ENCODE measurements around the gene L3MBTL2.

The L3MBTL2 gene

DNA sequence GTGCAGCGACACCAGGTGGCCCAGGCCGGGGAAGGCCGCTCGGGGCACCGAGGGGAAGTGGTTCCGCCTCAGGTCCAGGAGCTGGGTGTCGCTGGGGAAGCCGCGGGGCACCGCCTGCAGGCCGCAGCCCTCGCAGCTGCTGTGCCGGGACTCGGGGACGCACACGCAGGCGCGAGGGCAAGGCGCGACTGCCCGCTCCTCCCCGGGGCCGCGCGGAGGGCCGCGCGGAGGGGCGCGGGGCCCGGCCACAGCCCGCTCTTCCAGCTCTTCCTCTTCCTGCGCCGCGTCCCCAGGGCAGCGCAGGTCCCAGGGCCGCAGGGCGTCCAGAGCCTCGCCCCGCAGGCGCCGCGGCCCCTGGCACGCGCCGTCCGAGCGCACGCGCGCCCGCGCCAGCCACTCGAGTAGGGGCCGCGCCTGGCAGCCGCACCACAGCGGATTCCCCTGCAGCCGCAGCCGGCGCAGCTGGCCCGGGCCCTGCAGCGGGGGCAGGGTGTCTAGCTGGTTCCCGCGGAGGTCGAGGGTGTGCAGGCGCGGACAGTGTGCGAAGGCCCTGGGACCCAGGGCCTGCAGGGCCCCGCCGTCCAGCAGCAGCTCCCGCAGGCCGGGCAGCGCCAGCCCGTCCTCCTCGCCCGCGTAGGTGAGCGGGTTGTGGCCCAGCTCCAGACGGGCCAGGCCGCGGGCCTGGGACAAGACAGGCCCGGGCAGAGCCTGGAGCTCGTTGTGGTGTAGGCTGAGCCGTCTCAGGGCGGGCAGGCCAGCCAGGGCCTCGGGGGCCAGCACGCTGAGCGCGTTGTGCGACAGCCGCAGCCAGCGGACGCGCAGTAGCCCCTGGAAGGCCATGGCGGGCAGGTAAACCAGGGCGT lies 32.8 kb downstream of the L3MBTL2 start:
- ChIA-PET CTCF (no interaction called here), POLR2A (interaction anchor here (0.7 kb wide), 1 partner anchor 28 kb away, joined by 3 read pairs; no protein-coding TSS in a partner anchor)
- TF ChIP-seq ELF4 (IDR thresholded peaks at IDR 0.05) (no peak), BHLHE40 (IDR thresholded peaks at IDR 0.05; ENCODE audit: borderline replicate concordance) (no peak), ZNF384 (IDR thresholded peaks at IDR 0.05) (no peak), L3MBTL2 (conservative IDR thresholded peaks at IDR 0.05) (no peak), LEF1 (IDR thresholded peaks at IDR 0.05; ENCODE audit: borderline replicate concordance) (no peak), FOXM1 (IDR thresholded peaks at IDR 0.05; ENCODE audit: borderline replicate concordance) (no peak), TARDBP (IDR thresholded peaks at IDR 0.05) (no peak), HDGF (IDR thresholded peaks at IDR 0.05; ENCODE audit: borderline replicate concordance) (no peak), FOXA1 (IDR thresholded peaks at IDR 0.05) (no peak), ARNT (IDR thresholded peaks at IDR 0.05) (no peak), SP1 (IDR thresholded peaks at IDR 0.05) (no peak), FOXK2 (IDR thresholded peaks at IDR 0.05) (no peak)
- TF ChIP-seq, protein P1, sequence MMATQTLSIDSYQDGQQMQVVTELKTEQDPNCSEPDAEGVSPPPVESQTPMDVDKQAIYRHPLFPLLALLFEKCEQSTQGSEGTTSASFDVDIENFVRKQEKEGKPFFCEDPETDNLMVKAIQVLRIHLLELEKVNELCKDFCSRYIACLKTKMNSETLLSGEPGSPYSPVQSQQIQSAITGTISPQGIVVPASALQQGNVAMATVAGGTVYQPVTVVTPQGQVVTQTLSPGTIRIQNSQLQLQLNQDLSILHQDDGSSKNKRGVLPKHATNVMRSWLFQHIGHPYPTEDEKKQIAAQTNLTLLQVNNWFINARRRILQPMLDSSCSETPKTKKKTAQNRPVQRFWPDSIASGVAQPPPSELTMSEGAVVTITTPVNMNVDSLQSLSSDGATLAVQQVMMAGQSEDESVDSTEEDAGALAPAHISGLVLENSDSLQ (IDR thresholded peaks at IDR 0.05), result no peak
- no peak for DNase-seq (ENCODE audit: extremely low spot score)

DNA sequence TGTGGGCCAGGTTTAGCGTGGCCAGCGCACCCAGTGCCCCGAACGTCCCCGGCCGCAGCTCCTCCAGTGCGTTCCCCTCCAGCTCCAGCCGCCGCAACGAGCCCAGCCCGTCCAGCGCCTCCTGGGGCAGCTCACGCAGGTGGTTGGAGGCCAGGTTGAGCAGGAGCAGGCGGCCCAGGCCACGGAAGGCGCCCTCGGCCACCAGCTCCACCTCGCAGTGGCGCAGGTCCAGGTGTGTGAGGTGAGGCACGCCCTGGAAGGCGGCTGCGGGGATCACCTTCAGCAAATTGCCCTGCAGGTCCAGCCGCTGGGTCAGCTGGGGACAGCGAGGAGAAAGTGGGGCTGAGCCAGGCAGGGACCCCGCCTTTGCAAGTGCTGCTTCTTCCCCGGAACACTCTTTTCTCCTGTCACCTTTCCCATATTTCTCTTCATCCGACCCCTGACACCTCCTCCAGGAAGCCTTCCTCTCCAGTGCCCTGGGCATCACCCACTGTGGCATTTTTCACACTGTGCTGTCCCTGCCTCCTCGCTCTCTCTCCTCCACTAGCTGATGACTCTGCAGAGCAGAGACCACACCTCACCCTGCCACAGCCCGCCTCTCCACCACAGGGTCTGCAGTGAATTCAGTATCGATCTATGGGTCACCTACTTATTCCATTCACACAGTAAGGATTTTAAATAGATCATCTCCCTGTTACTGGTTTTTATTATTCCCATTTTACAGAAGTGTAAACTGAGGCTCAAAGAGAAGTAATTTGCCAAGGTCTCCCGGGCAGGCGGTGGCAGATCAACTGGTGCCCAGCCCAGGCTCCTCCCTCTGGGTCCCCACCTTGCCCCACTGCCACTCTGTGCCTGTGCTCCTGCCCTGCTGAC lies 33.7 kb downstream of the L3MBTL2 start:
- no peak for DNase-seq (ENCODE audit: extremely low spot score)
- POLR2A ChIA-PET, result interaction anchor here (0.7 kb wide), 1 partner anchor 29 kb away, joined by 3 read pairs; no protein-coding TSS in a partner anchor
- TF ChIP-seq BHLHE40 (IDR thresholded peaks at IDR 0.05; ENCODE audit: borderline replicate concordance) (no peak), FOXA1 (IDR thresholded peaks at IDR 0.05) (no peak), ZNF384 (IDR thresholded peaks at IDR 0.05) (no peak), L3MBTL2 (conservative IDR thresholded peaks at IDR 0.05) (no peak), SP1 (IDR thresholded peaks at IDR 0.05) (no peak), FOXK2 (IDR thresholded peaks at IDR 0.05) (no peak), TARDBP (IDR thresholded peaks at IDR 0.05) (no peak), SUZ12 (IDR thresholded peaks at IDR 0.05) (no peak), CTBP1 (IDR thresholded peaks at IDR 0.05; ENCODE audit: borderline replicate concordance) (no peak), FOXM1 (IDR thresholded peaks at IDR 0.05; ENCODE audit: borderline replicate concordance) (no peak), NFRKB (IDR thresholded peaks at IDR 0.05) (no peak), ELF4 (IDR thresholded peaks at IDR 0.05) (no peak), LEF1 (IDR thresholded peaks at IDR 0.05; ENCODE audit: borderline replicate concordance) (no peak), ARNT (IDR thresholded peaks at IDR 0.05) (no peak), HDGF (IDR thresholded peaks at IDR 0.05; ENCODE audit: borderline replicate concordance) (no peak)
- TF ChIP-seq, protein P1 (IDR thresholded peaks at IDR 0.05), result no peak
- CTCF ChIA-PET, result no interaction called here

DNA sequence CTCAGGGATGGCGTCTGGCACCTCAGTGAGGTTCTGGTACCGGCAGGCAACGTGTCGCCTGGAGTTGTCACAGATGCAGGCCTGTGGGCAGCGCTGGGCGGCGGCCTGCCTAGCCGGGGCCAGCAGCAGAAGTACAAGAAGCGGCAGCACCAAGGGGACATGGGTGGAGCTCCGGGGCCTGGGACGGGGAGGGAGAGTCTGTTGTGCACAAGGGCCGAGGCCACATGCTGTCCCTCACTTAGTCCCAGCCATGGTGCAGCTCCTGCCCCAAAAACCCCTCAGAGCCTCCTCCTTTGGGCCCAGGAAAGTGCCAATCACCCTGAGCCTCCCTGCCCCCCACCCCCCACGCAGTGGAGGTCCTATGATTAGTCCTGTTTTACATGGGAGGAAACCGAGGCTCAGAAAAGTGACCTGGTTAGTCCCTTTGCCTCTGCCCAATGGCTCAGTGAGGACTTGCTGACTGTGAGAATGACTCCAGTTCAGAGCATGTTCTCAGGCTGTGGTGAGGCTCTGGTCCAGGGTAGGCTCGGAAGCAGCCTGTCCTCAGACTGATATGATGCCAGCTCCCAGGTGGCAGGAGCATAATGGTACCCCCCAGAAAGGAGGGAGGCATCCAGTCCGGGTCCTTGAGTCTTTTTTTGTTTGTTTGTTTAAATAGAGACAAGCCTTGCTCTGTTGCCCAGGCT lies 34.5 kb downstream of the L3MBTL2 start:
- ChIA-PET POLR2A (no interaction called here), CTCF (no interaction called here)
- no peak for DNase-seq (ENCODE audit: extremely low spot score)
- no peak for TF ChIP-seq LEF1 (IDR thresholded peaks at IDR 0.05; ENCODE audit: borderline replicate concordance)
- TF ChIP-seq CTBP1 (IDR thresholded peaks at IDR 0.05; ENCODE audit: borderline replicate concordance), result no peak
- no peak for TF ChIP-seq ZNF384 (IDR thresholded peaks at IDR 0.05)
- TF ChIP-seq FOXM1 (IDR thresholded peaks at IDR 0.05; ENCODE audit: borderline replicate concordance), result no peak
- TF ChIP-seq HDGF (IDR thresholded peaks at IDR 0.05; ENCODE audit: borderline replicate concordance), result no peak
- no peak for TF ChIP-seq TARDBP (IDR thresholded peaks at IDR 0.05)
- TF ChIP-seq ELF4 (IDR thresholded peaks at IDR 0.05), result no peak
- TF ChIP-seq L3MBTL2 (conservative IDR thresholded peaks at IDR 0.05), result no peak
- no peak for TF ChIP-seq NFRKB (IDR thresholded peaks at IDR 0.05)
- TF ChIP-seq ARNT (IDR thresholded peaks at IDR 0.05), result no peak
- TF ChIP-seq, protein P1 (IDR thresholded peaks at IDR 0.05), result no peak
- TF ChIP-seq SUZ12 (IDR thresholded peaks at IDR 0.05), result no peak
- no peak for TF ChIP-seq FOXK2 (IDR thresholded peaks at IDR 0.05)
- TF ChIP-seq FOXA1 (IDR thresholded peaks at IDR 0.05), result no peak
- TF ChIP-seq BHLHE40 (IDR thresholded peaks at IDR 0.05; ENCODE audit: borderline replicate concordance), result no peak
- TF ChIP-seq SP1 (IDR thresholded peaks at IDR 0.05), result no peak

DNA sequence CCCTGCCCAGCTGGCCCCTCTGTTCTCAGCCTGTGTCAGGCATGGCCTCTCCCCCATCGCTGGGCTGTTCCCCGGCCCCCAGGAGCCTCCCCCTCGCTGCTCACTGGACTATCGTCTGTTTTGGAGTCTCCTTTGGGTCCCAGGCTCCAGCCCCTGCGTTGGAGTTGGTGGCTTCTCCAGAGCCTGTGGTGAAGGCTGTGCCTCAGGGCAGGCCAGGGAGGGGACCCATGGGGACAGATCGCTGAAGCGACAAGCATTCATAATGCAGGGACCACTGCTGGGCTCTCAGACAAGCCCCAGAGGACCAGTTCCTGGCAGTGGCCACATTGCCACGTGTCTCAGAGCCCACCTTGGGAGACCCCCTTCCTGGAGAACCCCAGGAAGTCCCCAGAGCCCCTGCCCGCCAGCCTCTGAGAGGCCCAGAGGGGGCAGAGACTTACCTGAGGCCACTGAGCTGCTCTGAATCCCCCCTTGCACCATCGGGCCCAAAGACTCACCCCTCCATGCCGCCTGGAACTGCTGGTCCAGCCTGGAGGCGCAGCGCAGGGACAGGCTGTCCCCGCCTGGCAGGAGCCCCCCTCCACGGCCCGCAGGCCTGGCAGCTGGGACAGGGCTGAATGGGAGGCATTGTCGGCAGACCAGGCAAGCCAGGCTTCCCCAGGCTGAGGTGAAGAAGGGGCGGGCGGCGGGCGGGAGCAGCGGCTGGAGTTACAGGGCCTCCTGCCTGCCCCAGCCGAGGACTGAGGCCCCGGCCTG lies 35.4 kb downstream of the L3MBTL2 start, which contains the start of gene CHADL:
Gene CHADL, minus strand, starts transcription at position 555 of the 756 bp plus-strand sequence. Its CDS starts 50 bp downstream, at position 505.
- DNase-seq (ENCODE audit: extremely low spot score), result no peak
- CTCF ChIA-PET, result no interaction called here
- TF ChIP-seq LEF1 (IDR thresholded peaks at IDR 0.05; ENCODE audit: borderline replicate concordance) (no peak), SP1 (IDR thresholded peaks at IDR 0.05) (no peak), FOXK2 (IDR thresholded peaks at IDR 0.05) (no peak), ELF4 (IDR thresholded peaks at IDR 0.05) (no peak), SUZ12 (IDR thresholded peaks at IDR 0.05) (no peak), BHLHE40 (IDR thresholded peaks at IDR 0.05; ENCODE audit: borderline replicate concordance) (no peak), FOXA1 (IDR thresholded peaks at IDR 0.05) (no peak), TARDBP (IDR thresholded peaks at IDR 0.05) (no peak), FOXM1 (IDR thresholded peaks at IDR 0.05; ENCODE audit: borderline replicate concordance) (no peak), HDGF (IDR thresholded peaks at IDR 0.05; ENCODE audit: borderline replicate concordance) (no peak)
- TF ChIP-seq, protein P1 (IDR thresholded peaks at IDR 0.05), result no peak
- POLR2A ChIA-PET, result no interaction called here
